GM18502 (cell line): ENCODE measurements around the gene ALG8.

Experiments used
- ATAC-seq: cut with Tn5 transposase; IDR thresholded peaks from one replicate; pipeline ENCODE4 v1.9.1; 2021; ENCODE audit warnings: mild to moderate bottlenecking; ENCODE audit not compliant: unreplicated experiment, poor library complexity

The ALG8 gene

DNA sequence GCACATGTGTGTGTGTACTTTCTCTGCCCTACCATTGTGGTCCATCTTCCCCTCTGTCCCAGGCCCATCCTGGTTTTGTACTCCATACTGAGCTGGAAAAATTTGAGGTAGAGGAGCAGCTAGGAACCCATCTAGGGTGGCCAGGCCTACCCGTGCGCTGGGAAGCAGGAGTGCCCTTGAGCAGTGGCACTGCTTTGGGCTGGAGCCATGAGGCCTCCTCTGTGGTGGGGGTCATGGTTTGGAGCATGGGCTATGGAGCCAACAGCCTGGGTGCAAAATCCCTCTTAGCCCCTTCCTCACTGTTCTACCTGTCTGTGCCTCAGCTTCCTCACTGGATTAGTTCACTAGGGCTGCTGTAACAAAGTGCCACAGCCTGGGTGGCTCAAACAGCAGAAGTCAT lies 21.9 kb upstream of the ALG8 start:
- no peak for ATAC-seq

GRCh38 chr11:78160557-78160956 lies 21.1 kb upstream of the ALG8 start:
- no peak for ATAC-seq

- no peak for ATAC-seq
Measured at GRCh38 chr11:78158987-78159652, 19.7 kb upstream of the ALG8 start.

GRCh38 chr11:78156127-78156844 lies 16.9 kb upstream of the ALG8 start:
- ATAC-seq = no peak

DNA sequence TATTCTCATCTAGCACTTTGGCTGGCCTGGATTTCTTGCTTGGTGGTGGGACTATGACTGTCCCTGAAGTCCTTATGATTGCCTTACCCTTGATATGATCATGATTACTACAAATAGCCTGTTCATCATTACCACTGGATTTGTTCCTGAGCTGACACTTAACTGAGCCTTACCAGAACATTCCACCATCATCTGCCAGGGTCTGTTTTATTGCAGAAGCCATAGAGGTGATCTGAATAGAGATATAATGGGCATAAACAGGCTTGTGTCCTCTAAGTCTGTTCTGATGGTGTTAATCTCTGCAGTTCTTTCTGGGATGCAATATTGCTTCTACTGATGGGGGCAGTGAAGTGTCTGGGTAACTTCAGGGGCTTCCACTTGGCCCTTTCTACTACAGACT lies 12.4 kb upstream of the ALG8 start:
- no peak for ATAC-seq

DNA sequence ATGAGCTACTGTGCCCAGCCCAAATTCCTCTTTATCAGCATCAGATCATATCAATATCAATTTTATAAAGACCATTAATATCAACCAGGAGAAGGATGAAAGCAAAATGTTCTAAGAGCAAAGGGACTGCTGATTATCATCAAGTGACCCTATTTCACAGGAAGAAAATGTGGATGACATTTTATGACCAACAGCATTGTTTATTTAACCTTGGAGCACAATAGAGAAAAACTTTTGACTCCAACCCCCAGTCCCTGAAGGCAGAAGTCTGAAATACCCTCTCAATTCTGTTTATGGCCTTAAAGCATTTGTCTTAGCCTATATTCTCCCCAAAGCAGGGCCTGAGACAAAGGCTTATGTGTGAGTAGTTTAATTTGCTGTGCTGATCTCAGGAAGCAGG lies 11.3 kb upstream of the ALG8 start:
- no peak for ATAC-seq

GRCh38 chr11:78150346-78150745 lies 10.9 kb upstream of the ALG8 start:
- no peak for ATAC-seq

DNA sequence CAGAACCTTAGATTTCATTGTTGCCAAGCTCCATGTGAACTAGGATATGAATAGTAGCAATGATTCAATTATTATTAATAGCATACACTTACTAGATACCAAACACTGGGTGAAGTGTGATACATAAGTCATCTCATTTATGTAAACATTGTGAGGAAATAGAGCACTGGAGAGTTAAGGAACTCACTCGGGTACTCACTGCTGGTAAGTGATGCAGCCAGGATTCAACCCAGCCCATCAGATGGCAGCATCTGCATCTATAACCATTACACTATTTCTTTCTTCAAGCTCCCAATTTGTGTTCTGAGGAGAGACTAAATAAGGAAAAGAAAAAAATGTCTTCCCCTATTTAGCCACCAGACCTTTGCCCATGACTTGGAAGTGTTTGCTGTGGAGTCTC lies 10.2 kb upstream of the ALG8 start:
- ATAC-seq = no peak

- ATAC-seq = no peak
Measured at GRCh38 chr11:78147807-78148206, 8.4 kb upstream of the ALG8 start.

GRCh38 chr11:78145511-78146025 lies 6.1 kb upstream of the ALG8 start:
- ATAC-seq = no peak

GRCh38 chr11:78140392-78141077 lies 1.1 kb upstream of the ALG8 start:
- no peak for ATAC-seq

DNA sequence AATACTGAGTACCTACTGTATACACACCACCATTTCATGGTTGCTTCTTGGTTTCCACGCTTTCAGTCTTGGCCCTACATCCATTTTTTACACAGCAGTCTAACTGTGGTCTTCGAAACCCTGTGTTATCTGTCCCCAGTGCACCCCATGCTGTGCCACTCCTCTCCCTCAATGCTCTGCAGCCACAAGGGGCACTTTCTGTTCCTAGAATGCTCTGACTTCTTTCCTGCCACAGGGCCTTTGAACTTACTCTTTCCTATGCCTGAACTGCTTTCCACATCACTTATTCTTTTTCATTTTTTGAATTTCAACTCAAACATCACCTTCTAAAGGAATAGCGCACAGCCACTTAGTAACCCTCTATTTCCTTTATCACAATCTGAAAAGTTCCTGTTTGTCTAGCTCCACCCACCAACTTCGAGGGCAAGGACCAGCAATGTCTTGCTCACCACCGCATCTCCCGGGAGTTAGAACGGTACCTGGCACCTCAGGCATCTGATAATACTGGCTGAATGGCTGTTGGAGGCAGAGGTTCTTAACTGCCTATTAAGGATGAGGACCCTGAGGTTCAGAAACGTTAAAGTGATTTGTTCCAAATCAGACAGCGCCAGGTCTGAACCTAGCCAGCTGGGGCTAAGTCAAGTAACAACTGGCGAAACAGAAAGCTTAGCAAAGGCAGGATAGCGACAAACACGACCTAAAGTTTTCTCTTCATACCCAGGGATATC lies 568 bp downstream of the ALG8 start:
- ATAC-seq = peak; percentile 31

- ATAC-seq = no peak
Measured at GRCh38 chr11:78138291-78138690, 1.1 kb downstream of the ALG8 start.

GRCh38 chr11:78132475-78132874 lies 7.0 kb downstream of the ALG8 start:
- ATAC-seq = no peak

DNA sequence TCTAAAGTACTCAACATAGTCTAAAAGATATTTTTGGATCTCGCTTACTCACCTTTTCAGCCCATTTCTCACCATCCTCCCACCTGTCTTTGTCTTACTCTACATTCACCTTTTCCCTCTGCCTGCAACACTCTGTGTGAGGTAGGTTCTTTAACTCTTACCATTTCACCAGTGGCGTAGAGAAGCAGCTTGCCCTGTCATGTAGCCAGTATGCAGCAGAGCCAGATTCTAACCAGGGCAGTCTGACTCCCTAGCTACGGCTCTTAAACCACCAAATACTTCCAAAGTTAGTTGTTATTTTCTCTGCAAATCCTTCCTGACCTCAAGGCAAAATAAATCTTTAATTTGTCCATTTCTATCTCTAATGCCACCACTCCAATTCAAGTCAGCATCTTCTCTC lies 7.5 kb downstream of the ALG8 start:
- no peak for ATAC-seq

- ATAC-seq = no peak
Measured at GRCh38 chr11:78127403-78127802, 12.0 kb downstream of the ALG8 start.

- peak; percentile 58 for ATAC-seq
Measured at GRCh38 chr11:78112582-78113275, 26.7 kb downstream of the ALG8 start.

- no peak for ATAC-seq
Measured at GRCh38 chr11:78111298-78111697, 28.1 kb downstream of the ALG8 start.

GRCh38 chr11:78110830-78111229 lies 28.6 kb downstream of the ALG8 start:
- ATAC-seq = no peak

DNA sequence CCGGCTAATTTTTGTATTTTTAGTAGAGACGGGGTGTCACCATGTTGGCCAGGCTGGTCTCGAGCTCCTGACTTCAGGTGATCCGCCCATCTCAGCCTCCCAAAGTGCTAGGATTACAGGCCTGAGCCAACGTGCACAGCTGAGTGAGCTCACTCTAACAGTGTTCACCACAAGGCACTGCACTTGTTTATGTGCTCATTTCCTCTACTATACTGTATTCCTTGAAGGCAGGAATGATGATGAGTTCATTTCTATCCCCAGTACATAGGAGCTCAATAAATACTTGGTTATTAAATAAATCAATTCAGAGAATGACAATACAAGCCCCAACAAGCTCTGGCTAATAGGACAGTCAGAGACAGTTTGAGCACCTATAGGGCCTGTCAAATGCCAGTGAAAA lies 29.1 kb downstream of the ALG8 start:
- ATAC-seq = no peak
